SJCRH30 (cell line): ENCODE data around the gene IER5. TPM values are rescaled to one million over a fixed set of nuclear protein-coding genes. Genes with fewer than 3 reads are reported as not detected.
"Not testable (repeated sequence)": the region's sequence is repeated elsewhere in the genome, so short reads cannot be mapped to it uniquely, and the experiment has no call there.

Experiments used
- DNase-seq, 2 experiments: peaks; one replicate each; pipeline ENCODE4 v3.0.0-alpha.2; 2015 to 2020
- H3K27ac ChIP-seq: fragments of 250-450 bp; sonication (Bioruptor Pico); 2 replicates; pipeline ENCODE4 v1.5.1; 2020; ENCODE audit warnings: mild to moderate bottlenecking, moderate library complexity
- H3K27me3 ChIP-seq: fragments of 250-450 bp; sonication (Bioruptor Pico); 2 replicates; pipeline ENCODE4 v1.5.1; 2020; ENCODE audit warnings: mild to moderate bottlenecking, moderate library complexity
- H3K36me3 ChIP-seq: fragments of 250-450 bp; sonication (Bioruptor Pico); 2 replicates; pipeline ENCODE4 v1.5.1; 2020; ENCODE audit warnings: mild to moderate bottlenecking, moderate library complexity
- H3K4me1 ChIP-seq: fragments of 250-450 bp; sonication (Bioruptor Pico); 2 replicates; pipeline ENCODE4 v1.5.1; 2020; ENCODE audit warnings: mild to moderate bottlenecking, moderate library complexity
- H3K4me3 ChIP-seq: fragments of 250-450 bp; sonication (Bioruptor Pico); 2 replicates; pipeline ENCODE4 v1.5.1; 2020; ENCODE audit warnings: mild to moderate bottlenecking, moderate library complexity
- H3K9me3 ChIP-seq: fragments of 250-450 bp; sonication (Bioruptor Pico); replicated peaks from 2 replicates; pipeline ENCODE4 v1.5.1; 2020; ENCODE audit warnings: mild to moderate bottlenecking, moderate library complexity
- total RNA-seq: library from RNA; depleted of rRNA; stranded (reverse); fragments of >200 nt; shearing (Covaris generic); gene quantifications from 2 replicates; pipeline ENCODE4 v1.2.3, GENCODE V29; 2014

The IER5 gene
- total RNA-seq, 1 experiment from 2014 or later = 31.9 TPM

- no peaks in the 10 kb centered on the region for H3K9me3 ChIP-seq
- H3K4me3 ChIP-seq = no peak overlapping the region
- H3K27me3 ChIP-seq = no peaks in the 10 kb centered on the region
- H3K27ac ChIP-seq = peak overlapping the region; percentile 48
- no peaks in the 10 kb centered on the region for H3K36me3 ChIP-seq
- peak; percentile 84 to 87 for DNase-seq
- H3K4me1 ChIP-seq = peaks cover 25% of the 10 kb centered on the region
These were observed 23.8 kb downstream of the IER5 start for GRCh38 chr1:181112071-181112929.

- H3K36me3 ChIP-seq = no peaks in the 10 kb centered on the region
- DNase-seq = peak; percentile 44 to 60
- peak overlapping the region; percentile 48 for H3K27ac ChIP-seq
- no peaks in the 10 kb centered on the region for H3K9me3 ChIP-seq
- peaks cover 25% of the 10 kb centered on the region for H3K4me1 ChIP-seq
- H3K4me3 ChIP-seq = no peak overlapping the region
- H3K27me3 ChIP-seq = no peaks in the 10 kb centered on the region
These were observed 24.6 kb downstream of the IER5 start for GRCh38 chr1:181113059-181113641.

GRCh38 chr1:181114574-181115367 lies 26.3 kb downstream of the IER5 start:
- Histone ChIP-seq H3K27ac (no peak overlapping the region), H3K27me3 (no peaks in the 10 kb centered on the region), H3K9me3 (no peaks in the 10 kb centered on the region), H3K36me3 (no peaks in the 10 kb centered on the region), H3K4me3 (no peak overlapping the region), H3K4me1 (peaks cover 27% of the 10 kb centered on the region)
- peak in 1 of 2 experiments; percentile 43 for DNase-seq

GRCh38 chr1:181115368-181115684 lies 26.8 kb downstream of the IER5 start:
- peaks cover 27% of the 10 kb centered on the region for H3K4me1 ChIP-seq
- H3K9me3 ChIP-seq = no peaks in the 10 kb centered on the region
- H3K27ac ChIP-seq = no peak overlapping the region
- no peaks in the 10 kb centered on the region for H3K36me3 ChIP-seq
- DNase-seq = no peak
- no peaks in the 10 kb centered on the region for H3K27me3 ChIP-seq
- H3K4me3 ChIP-seq = no peak overlapping the region

GRCh38 chr1:181115971-181116370 lies 27.5 kb downstream of the IER5 start:
- H3K27me3 ChIP-seq, H3K4me3 ChIP-seq, H3K9me3 ChIP-seq, H3K27ac ChIP-seq, DNase-seq, H3K36me3 ChIP-seq: not testable (repeated sequence)
- peaks cover 27% of the 10 kb centered on the region for H3K4me1 ChIP-seq

GRCh38 chr1:181116819-181117390 lies 28.4 kb downstream of the IER5 start:
- H3K4me3 ChIP-seq = no peak overlapping the region
- no peak for DNase-seq
- peaks cover 22% of the 10 kb centered on the region for H3K4me1 ChIP-seq
- H3K36me3 ChIP-seq = no peaks in the 10 kb centered on the region
- no peaks in the 10 kb centered on the region for H3K27me3 ChIP-seq
- no peaks in the 10 kb centered on the region for H3K9me3 ChIP-seq
- no peak overlapping the region for H3K27ac ChIP-seq

- no peak for DNase-seq
- Histone ChIP-seq H3K4me1 (peaks cover 13% of the 10 kb centered on the region), H3K27ac (no peak overlapping the region), H3K9me3 (no peaks in the 10 kb centered on the region), H3K36me3 (no peaks in the 10 kb centered on the region), H3K4me3 (no peak overlapping the region), H3K27me3 (no peaks in the 10 kb centered on the region)
These were observed 29.3 kb downstream of the IER5 start for GRCh38 chr1:181117648-181118449.

- DNase-seq = no peak
- H3K27ac ChIP-seq = no peak overlapping the region
- peaks cover 3% of the 10 kb centered on the region; the same call in 1 of the 2 replicates for H3K4me1 ChIP-seq
- H3K36me3 ChIP-seq = no peaks in the 10 kb centered on the region
- H3K4me3 ChIP-seq = no peak overlapping the region
- H3K9me3 ChIP-seq = no peaks in the 10 kb centered on the region
- no peaks in the 10 kb centered on the region for H3K27me3 ChIP-seq
These were observed 30.8 kb downstream of the IER5 start for GRCh38 chr1:181119093-181119989.

GRCh38 chr1:181120924-181121323 lies 32.4 kb downstream of the IER5 start:
- H3K4me3 ChIP-seq = no peak overlapping the region
- DNase-seq = no peak
- H3K9me3 ChIP-seq = no peaks in the 10 kb centered on the region
- no peak overlapping the region for H3K27ac ChIP-seq
- H3K27me3 ChIP-seq = no peaks in the 10 kb centered on the region
- no peaks in the 10 kb centered on the region for H3K36me3 ChIP-seq
- peaks cover 3% of the 10 kb centered on the region; the same call in 1 of the 2 replicates for H3K4me1 ChIP-seq

GRCh38 chr1:181121498-181121897 lies 33.0 kb downstream of the IER5 start:
- Histone ChIP-seq H3K4me1 (peaks cover 3% of the 10 kb centered on the region; the same call in 1 of the 2 replicates), H3K27ac (no peak overlapping the region), H3K9me3 (no peaks in the 10 kb centered on the region), H3K4me3 (no peak overlapping the region), H3K36me3 (no peaks in the 10 kb centered on the region), H3K27me3 (no peaks in the 10 kb centered on the region)
- no peak for DNase-seq

- no peak overlapping the region for H3K4me3 ChIP-seq
- H3K27ac ChIP-seq = no peak overlapping the region
- no peaks in the 10 kb centered on the region for H3K36me3 ChIP-seq
- no peaks in the 10 kb centered on the region for H3K27me3 ChIP-seq
- no peak for DNase-seq
- peaks cover 7% of the 10 kb centered on the region for H3K4me1 ChIP-seq
- H3K9me3 ChIP-seq = no peaks in the 10 kb centered on the region
These were observed 33.7 kb downstream of the IER5 start for GRCh38 chr1:181122222-181122621.

GRCh38 chr1:181123173-181123572 lies 34.7 kb downstream of the IER5 start:
- Histone ChIP-seq H3K4me1 (peaks cover 11% of the 10 kb centered on the region), H3K27ac (no peak overlapping the region), H3K36me3 (no peaks in the 10 kb centered on the region), H3K27me3 (no peaks in the 10 kb centered on the region), H3K4me3 (no peak overlapping the region), H3K9me3 (no peaks in the 10 kb centered on the region)
- DNase-seq = no peak

GRCh38 chr1:181124291-181124751 lies 35.8 kb downstream of the IER5 start:
- Histone ChIP-seq H3K27me3 (no peaks in the 10 kb centered on the region), H3K27ac (no peak overlapping the region), H3K4me3 (no peak overlapping the region), H3K9me3 (no peaks in the 10 kb centered on the region), H3K4me1 (peaks cover 11% of the 10 kb centered on the region), H3K36me3 (no peaks in the 10 kb centered on the region)
- DNase-seq = no peak
